HG03457 (cell line): Measurements from ENCODE around the gene CYFIP1.
"Not testable (repeated sequence)": the region's sequence is repeated elsewhere in the genome, so short reads cannot be mapped to it uniquely, and the experiment has no call there.

Experiments
- ATAC-seq: cut with Tn5 transposase; IDR thresholded peaks from one replicate; pipeline ENCODE4 v1.9.1; 2021; ENCODE audit warnings: moderate number of reproducible peaks; ENCODE audit not compliant: unreplicated experiment

The CYFIP1 gene

GRCh38 chr15:22980189-22981050 lies at the start of gene CYFIP1:
Gene CYFIP1 (minus strand): TSS chr15:22980368. CDS start chr15:22947285, 33,083 bp downstream.
- peak; percentile 53 for ATAC-seq

GRCh38 chr15:23026218-23026617 lies 46.0 kb upstream of the CYFIP1 start:
- no peak for ATAC-seq

GRCh38 chr15:23022156-23022555 lies 42.0 kb upstream of the CYFIP1 start:
- ATAC-seq = no peak

GRCh38 chr15:23014394-23015000 lies 34.3 kb upstream of the CYFIP1 start:
- no peak for ATAC-seq

- no peak for ATAC-seq
These were observed 33.5 kb upstream of the CYFIP1 start for GRCh38 chr15:23013681-23014080.

GRCh38 chr15:23012616-23013015 lies 32.4 kb upstream of the CYFIP1 start:
- not testable (repeated sequence) for ATAC-seq

- no peak for ATAC-seq
These were observed 23.6 kb upstream of the CYFIP1 start for GRCh38 chr15:23003736-23004135.

- ATAC-seq = no peak
These were observed 22.8 kb upstream of the CYFIP1 start for GRCh38 chr15:23002920-23003319.

GRCh38 chr15:22995795-22996194 lies 15.6 kb upstream of the CYFIP1 start:
- no peak for ATAC-seq

GRCh38 chr15:22992024-22992326 lies 11.8 kb upstream of the CYFIP1 start:
- ATAC-seq = no peak

- no peak for ATAC-seq
These were observed 9.7 kb upstream of the CYFIP1 start for GRCh38 chr15:22989576-22990477.

GRCh38 chr15:22988811-22989210 lies 8.6 kb upstream of the CYFIP1 start:
- no peak for ATAC-seq

GRCh38 chr15:22981931-22982330 lies 1.8 kb upstream of the CYFIP1 start:
- ATAC-seq = not testable (repeated sequence)

GRCh38 chr15:22981051-22981840 lies 1.1 kb upstream of the CYFIP1 start:
- no peak for ATAC-seq

GRCh38 chr15:22979238-22980188 lies 655 bp downstream of the CYFIP1 start:
- ATAC-seq = no peak

GRCh38 chr15:22978691-22979237 lies 1.4 kb downstream of the CYFIP1 start:
- ATAC-seq = no peak

GRCh38 chr15:22974745-22975144 lies 5.4 kb downstream of the CYFIP1 start:
- no peak for ATAC-seq

- no peak for ATAC-seq
These were observed 6.2 kb downstream of the CYFIP1 start for GRCh38 chr15:22973987-22974386.

- peak; percentile 68 for ATAC-seq
These were observed 6.9 kb downstream of the CYFIP1 start for GRCh38 chr15:22973286-22973685.
